HepG2 (cell line): Measurements from ENCODE around the gene COQ9. TPM values are rescaled to one million over a fixed set of nuclear protein-coding genes. Genes with fewer than 3 reads are reported as not detected.

Experiments
- AFF4 ChIP-seq: sonication (generic); formaldehyde crosslinking; IDR thresholded peaks from 2 replicates; pipeline ENCODE4 v1.4.0; 2020; ENCODE audit warnings: missing genetic modification reagents
- AKNA ChIP-seq: sonication (generic); formaldehyde crosslinking; IDR thresholded peaks from 2 replicates; pipeline ENCODE4 v1.4.0; 2020; ENCODE audit warnings: missing genetic modification reagents, borderline replicate concordance
- ETV5 ChIP-seq: IDR thresholded peaks from 2 replicates; pipeline ENCODE4 v1.6.1; 2018; ENCODE audit warnings: missing biosample characterization, missing genetic modification reagents, inconsistent platforms, borderline replicate concordance
- FOXJ3 ChIP-seq: sonication (generic); formaldehyde crosslinking; IDR thresholded peaks from 2 replicates; pipeline ENCODE4 v1.4.0; 2020; ENCODE audit warnings: missing genetic modification reagents, mild to moderate bottlenecking, borderline replicate concordance
- HIC2 ChIP-seq: sonication (generic); formaldehyde crosslinking; IDR thresholded peaks from 2 replicates; pipeline ENCODE4 v1.9.0; 2022; ENCODE audit warnings: low read depth, missing genetic modification reagents
- IKZF4 ChIP-seq: sonication (generic); formaldehyde crosslinking; IDR thresholded peaks from 2 replicates; pipeline ENCODE4 v1.5.1; 2020; ENCODE audit warnings: borderline replicate concordance, mild to moderate bottlenecking, low read depth, missing genetic modification reagents; ENCODE audit errors: not compliant biosample characterization
- KDM3A ChIP-seq: IDR thresholded peaks from 2 replicates; pipeline ENCODE4 v1.6.1; 2018; ENCODE audit warnings: low read depth, missing compliant biosample characterization
- NFE2 ChIP-seq: sonication (generic); formaldehyde crosslinking; IDR thresholded peaks from 2 replicates; pipeline ENCODE4 v1.4.0; 2020; ENCODE audit warnings: missing genetic modification reagents
- NFIB ChIP-seq: sonication (generic); formaldehyde crosslinking; IDR thresholded peaks from 2 replicates; pipeline ENCODE4 v1.9.0; 2021; ENCODE audit warnings: missing genetic modification reagents, mild to moderate bottlenecking, borderline replicate concordance
- PCBP1 ChIP-seq: fragments of 200-400 bp; formaldehyde crosslinking; IDR thresholded peaks from 2 replicates; pipeline ENCODE4 v1.6.1; 2017; ENCODE audit warnings: mild to moderate bottlenecking, low read depth, low read length, borderline replicate concordance
- SIX4 ChIP-seq: sonication (generic); formaldehyde crosslinking; IDR thresholded peaks from 2 replicates; pipeline ENCODE4 v1.4.0; 2020; ENCODE audit warnings: missing genetic modification reagents
- SP4 ChIP-seq: sonication (generic); formaldehyde crosslinking; IDR thresholded peaks from 2 replicates; pipeline ENCODE4 v1.8.1; 2023; ENCODE audit warnings: mild to moderate bottlenecking, missing genetic modification reagents
- ZBTB38 ChIP-seq: sonication (generic); formaldehyde crosslinking; IDR thresholded peaks from 2 replicates; pipeline ENCODE4 v1.5.1; 2020; ENCODE audit warnings: mild to moderate bottlenecking, missing genetic modification reagents
- ZFP36L1 ChIP-seq: sonication (generic); formaldehyde crosslinking; IDR thresholded peaks from 2 replicates; pipeline ENCODE4 v1.8.0; 2022; ENCODE audit warnings: mild to moderate bottlenecking, missing genetic modification reagents, moderate library complexity
- ZNF441 ChIP-seq: sonication (generic); formaldehyde crosslinking; IDR thresholded peaks from 2 replicates; pipeline ENCODE4 v1.7.0; 2021; ENCODE audit warnings: missing genetic modification reagents, borderline replicate concordance
- ZNF543 ChIP-seq: sonication (generic); formaldehyde crosslinking; IDR thresholded peaks from 2 replicates; pipeline ENCODE4 v1.4.0; 2020; ENCODE audit warnings: mild to moderate bottlenecking, missing genetic modification reagents
- ZNF607 ChIP-seq: sonication (generic); formaldehyde crosslinking; IDR thresholded peaks from 2 replicates; pipeline ENCODE4 v1.5.1; 2020; ENCODE audit warnings: missing genetic modification reagents, mild to moderate bottlenecking, borderline replicate concordance
- ZNF720 ChIP-seq: sonication (generic); formaldehyde crosslinking; IDR thresholded peaks from 2 replicates; pipeline ENCODE4 v1.4.0; 2020; ENCODE audit warnings: missing genetic modification reagents
- polyA plus RNA-seq, 8 experiments: library from polyadenylated mRNA; depleted of rRNA in 3 of 8; stranded (reverse) in 7 of 8; unstranded in 1 of 8; fragments of >200 nt; fragmentation: Illumina TruSeq in 4 of 8; extraction: Trizol in 4 of 8; gene quantifications; 2 replicates each; pipeline versions ENCODE4 v1.2.1 to v1.2.3, GENCODE V29; 2011 to 2016; ENCODE audit warnings: low read depth in 4 of 8, missing spikeins in 1 of 8, mixed read lengths in 1 of 8; ENCODE audit not compliant: insufficient read depth in 1 of 8
- total RNA-seq, 5 experiments: library from RNA; depleted of rRNA; stranded (reverse); fragments of >200 nt; fragmentation: Illumina TruSeq; extraction: Trizol; gene quantifications; 2 replicates each; pipeline ENCODE4 v1.2.3, GENCODE V29; 2016; ENCODE audit warnings: low read depth in 1 of 5

COQ9 gene
- total and polyA plus RNA-seq, 2 of the 13 experiments (the other 11 are each of a cell fraction or from before 2014, with no cell fraction given), result 57.5 to 108 TPM

- TF ChIP-seq KDM3A, result 0 out of 2 replicates have a peak, but pooled peaks have one; percentile 17
- TF ChIP-seq AFF4 (CRISPR knock-in tag), result no peak
- 0 out of 2 replicates have a peak, but pooled peaks have one; percentile 1 for TF ChIP-seq ZNF607
- TF ChIP-seq IKZF4, result no peak
- TF ChIP-seq ZFP36L1 (CRISPR knock-in tag), result no peak
- no peak for TF ChIP-seq AKNA (CRISPR knock-in tag)
- TF ChIP-seq NFE2 (CRISPR knock-in tag), result no peak
- no peak; the same call in 1 of the 2 replicates for TF ChIP-seq ZNF543 (CRISPR knock-in tag)
- TF ChIP-seq ZNF720 (CRISPR knock-in tag), result no peak
- peak; percentile 62; the same call in 1 of the 2 replicates for TF ChIP-seq ZBTB38 (CRISPR knock-in tag)
- TF ChIP-seq SP4 (CRISPR knock-in tag), result peak; percentile 33; the same call in 1 of the 2 replicates
- no peak for TF ChIP-seq ETV5 (CRISPR knock-in tag)
- no peak for TF ChIP-seq FOXJ3 (CRISPR knock-in tag)
- no peak for TF ChIP-seq SIX4 (CRISPR knock-in tag)
- TF ChIP-seq PCBP1, result 0 out of 2 replicates have a peak, but pooled peaks have one; percentile 29
- TF ChIP-seq NFIB (CRISPR knock-in tag), result peak; percentile 97
- TF ChIP-seq ZNF441 (CRISPR knock-in tag), result no peak
- 0 out of 2 replicates have a peak, but pooled peaks have one; percentile 5 for TF ChIP-seq HIC2
Observed at GRCh38 chr16:57485091-57485915, 38.0 kb downstream of the COQ9 start (continued).
